NCI-H1694 (cell line): ENCODE results near the gene SPRY1.

Source experiments
- DNase-seq: peaks from one replicate; lab custom pipeline; 2025; lab: John Stamatoyannopoulos, UW

Gene SPRY1, protein sequence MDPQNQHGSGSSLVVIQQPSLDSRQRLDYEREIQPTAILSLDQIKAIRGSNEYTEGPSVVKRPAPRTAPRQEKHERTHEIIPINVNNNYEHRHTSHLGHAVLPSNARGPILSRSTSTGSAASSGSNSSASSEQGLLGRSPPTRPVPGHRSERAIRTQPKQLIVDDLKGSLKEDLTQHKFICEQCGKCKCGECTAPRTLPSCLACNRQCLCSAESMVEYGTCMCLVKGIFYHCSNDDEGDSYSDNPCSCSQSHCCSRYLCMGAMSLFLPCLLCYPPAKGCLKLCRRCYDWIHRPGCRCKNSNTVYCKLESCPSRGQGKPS

DNA sequence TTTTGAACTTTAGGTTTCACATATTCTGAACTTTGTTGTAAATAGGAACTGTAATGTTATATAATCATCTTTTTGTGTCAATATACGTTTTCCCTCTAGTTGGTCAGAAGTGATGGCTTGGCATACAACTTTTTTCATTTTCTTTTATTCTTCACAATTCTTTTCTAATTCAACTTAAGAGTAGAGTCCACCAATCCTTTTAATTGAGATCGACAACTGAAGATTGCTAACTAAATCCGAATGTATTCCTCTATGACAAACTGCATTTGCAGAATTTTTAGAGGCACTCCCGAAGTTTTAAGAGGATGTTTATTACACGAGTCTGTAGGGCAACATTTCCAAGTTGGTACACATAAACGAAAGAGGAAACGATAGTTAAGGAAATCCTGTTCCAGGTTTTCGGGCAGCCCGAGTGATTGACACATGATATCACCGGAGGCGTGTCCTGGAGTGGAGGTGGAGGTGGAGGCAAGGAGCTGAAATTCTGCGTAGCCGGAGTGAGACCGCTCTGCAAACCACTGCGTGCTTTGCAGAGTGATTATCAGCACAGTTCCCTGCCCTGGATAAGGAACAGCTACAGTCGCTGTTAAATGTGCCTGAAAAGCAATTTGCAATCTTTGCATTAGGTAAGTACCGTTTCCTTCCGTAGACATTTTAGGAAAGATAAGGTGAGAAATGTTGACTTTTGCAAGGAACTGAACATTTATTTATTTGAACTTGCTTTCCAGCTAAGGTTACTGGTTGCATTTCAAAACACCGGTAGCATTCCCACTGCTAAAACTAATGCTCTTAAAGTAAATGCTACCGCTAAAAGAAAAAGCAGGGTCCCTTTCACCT lies at the start of gene SPRY1:
Gene SPRY1, plus strand, starts transcription at position 489 of the 837 bp plus-strand sequence. CDS start 4,797 bp downstream, outside the sequence.
- DNase-seq: peak; percentile 30

DNA sequence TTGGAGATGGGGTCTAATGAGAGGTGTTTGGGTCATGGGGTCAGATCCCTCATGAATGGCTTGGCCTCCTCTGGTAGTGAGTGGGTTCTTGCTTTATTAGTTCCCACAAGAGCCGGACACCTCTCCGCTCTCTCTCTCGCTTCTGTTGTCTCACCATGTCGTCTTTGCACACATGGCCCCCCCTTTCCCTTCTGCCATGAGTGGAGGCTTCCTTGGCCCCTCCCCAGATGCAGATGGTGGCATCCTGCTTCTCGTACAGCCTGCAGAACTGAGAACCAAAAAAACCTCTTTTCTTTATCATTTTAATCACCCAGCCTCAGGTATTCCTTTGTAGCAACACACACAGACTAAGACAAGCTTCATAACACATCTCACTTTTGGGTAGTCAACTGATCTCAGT lies 49.6 kb upstream of the SPRY1 start:
- DNase-seq: no peak

DNA sequence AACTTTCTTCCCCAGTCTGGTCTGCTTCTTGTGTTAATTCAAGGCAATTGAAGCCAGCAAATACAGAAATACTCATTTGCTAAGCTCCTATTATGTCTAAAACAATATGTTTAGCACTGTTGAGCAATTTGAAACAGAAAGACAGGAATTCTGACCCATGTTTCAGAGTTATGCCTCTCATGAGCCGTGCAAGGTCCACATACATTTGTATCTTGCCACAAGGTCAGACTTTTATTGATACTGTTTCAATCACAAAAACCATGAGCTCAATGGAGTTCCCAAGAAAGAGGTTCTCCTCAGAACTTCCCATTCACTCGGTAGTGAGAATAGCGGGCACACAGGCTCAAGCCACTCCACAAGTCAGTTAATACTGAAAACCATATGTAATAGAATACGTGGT lies 47.6 kb upstream of the SPRY1 start:
- no peak for DNase-seq

DNA sequence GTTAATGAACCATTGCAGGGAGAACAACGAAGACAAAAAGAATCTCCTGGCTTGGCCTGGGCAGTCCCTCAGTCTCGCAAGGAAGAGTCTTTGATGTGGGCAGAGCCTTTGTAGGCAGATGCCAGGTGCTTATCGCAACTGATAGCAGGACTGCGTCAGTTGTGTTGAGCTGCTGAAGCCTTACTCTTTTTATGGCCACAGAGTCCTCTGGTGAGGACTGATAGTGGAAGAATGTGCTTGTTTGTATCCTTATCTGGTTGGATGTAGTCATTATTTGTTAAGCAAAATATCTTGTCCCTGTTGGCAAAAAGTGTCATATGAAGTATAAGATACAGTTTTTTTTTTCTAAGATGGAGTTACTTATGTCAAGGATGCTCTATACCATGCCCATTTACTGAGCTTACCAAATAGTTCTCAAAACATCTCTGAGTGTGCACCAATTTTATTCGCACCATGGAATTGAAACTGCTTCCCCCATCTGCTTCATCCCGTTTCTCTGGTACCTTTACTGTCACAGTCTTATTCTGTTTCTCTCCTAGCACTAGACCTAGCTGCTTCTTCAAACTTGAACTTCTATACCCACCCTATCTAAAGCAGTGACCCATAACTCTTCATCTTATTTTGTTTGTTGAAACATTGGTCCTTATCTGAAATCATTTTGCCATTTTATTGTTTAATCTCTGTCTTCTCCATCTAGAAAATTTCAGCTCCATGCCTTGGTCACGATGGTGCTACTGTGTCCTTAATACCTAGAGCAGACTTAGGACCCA lies 47.0 kb upstream of the SPRY1 start:
- no peak for DNase-seq

DNA sequence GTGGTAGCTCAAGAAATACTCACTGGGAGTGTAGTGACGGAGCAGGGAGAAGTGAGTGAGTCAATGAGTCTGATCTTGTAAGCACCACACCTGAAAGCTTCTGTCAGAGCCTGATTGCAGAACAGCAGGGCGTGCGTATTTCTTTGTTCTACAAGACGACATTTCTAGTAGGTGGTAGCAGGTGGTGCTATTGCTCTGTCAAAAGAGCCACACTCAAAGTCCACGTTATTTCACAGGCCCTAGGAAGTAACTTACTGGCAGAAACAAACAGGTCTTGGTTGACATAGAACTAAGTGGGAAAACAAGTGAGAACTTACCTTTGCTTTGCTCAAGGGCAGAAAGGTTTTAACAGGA lies 46.4 kb upstream of the SPRY1 start:
- no peak for DNase-seq

DNA sequence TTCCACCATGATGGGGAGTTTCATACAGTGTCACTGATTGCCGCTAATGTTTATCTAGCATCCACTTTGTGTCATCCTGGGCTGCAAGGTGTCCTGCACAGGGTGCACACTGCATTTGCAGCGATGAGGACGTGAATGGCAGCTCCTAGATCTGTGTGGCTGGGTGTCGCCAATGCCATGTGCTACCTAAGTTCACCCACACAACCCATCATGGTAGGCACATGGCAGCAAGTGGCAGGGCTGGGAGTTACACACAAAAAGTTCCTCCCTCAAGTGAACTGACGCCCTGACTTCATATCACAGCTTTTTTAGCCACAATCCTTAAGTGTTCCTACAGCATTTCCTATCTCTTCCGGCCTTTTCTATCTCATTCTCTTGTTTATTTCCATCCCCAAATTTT lies 45.9 kb upstream of the SPRY1 start:
- DNase-seq: no peak

DNA sequence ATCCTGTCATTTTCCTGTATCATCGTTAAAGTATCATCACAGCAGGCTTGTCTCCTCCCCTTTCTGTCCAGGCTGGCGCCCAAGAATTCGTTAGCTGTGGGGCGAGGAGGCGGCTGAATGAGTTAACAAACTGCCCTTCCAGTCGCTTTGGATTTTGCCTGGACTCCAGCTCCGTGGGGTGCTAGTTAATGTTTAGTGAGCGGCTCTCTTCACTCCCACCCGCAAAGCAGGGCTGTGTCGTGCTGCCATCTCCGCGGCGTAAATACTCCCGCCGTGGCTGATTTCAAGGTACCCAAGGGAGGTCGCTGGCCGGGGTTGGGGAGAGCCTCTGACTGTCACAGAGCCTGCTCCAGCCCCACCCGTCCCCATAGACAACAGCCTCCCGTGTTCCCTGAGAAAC lies 44.9 kb upstream of the SPRY1 start:
- DNase-seq: no peak

DNA sequence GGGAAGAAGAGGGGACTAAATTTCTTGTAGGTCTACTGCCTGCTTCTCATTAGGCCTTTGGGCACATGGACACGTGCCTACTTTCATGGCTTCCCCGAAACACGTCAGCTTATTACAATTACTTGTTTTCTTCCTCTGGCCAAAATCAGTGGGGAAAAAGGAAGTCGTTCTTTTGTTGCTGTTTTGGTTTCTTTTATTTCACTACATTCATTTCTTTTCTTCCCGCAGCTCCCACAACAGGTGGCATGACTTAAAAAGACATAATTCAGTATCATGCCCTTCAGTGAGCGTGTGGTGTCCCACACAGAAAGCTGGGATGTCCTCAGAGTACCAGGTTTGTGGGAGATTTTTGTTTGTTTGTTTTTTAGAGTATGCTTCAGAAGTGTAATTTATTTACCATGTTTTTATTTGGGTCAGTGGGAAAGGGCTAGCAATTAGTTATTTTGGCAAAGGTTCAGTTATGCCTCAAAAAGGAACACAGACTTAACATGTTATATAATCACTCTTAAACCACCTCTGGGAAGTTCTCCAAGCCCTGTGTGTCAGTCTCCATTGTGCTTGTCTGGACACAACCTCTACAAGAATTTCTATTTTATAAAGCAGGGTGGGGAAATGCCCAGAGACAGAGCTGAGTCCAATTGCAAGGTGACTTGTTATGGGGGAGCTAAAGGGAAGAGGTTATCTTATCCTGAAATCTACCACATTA lies 44.2 kb upstream of the SPRY1 start:
- DNase-seq: no peak

DNA sequence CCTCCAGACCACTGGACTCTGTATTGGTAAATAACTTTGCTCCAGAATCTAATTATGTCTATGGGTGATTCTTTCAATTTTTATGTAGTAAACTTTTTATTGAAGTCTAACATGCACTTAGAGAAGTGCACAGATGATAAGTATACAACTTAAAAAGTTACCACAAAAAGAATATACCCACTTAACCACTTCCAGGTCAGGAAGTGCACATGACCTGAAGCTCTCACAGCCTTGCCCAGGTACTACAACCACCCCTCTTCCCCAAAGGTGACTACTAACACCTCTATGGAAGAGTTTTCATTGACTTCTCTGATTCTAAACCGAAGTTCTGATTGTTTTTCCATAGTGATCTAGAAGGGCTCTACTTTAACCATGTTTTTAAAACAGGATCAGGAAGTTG lies 43.6 kb upstream of the SPRY1 start:
- no peak for DNase-seq

DNA sequence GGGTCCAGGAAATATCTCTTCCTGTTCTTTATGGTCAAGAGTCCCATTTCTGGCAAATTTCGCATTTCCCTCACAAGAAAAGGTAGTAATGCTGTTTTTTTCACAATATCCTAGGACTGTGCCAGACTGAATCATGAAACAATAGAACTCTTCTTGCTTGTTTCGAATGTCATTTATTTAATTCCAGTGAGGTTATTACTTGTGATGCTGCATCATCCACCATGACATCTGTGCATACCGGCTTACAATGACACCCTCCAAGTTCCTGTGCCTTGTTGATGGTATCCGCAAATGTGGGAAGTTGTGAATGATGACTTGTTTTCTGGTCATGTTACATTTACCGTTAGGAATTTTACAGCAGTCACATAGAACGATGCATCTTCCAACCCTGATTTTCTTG lies 42.9 kb upstream of the SPRY1 start:
- no peak for DNase-seq

DNA sequence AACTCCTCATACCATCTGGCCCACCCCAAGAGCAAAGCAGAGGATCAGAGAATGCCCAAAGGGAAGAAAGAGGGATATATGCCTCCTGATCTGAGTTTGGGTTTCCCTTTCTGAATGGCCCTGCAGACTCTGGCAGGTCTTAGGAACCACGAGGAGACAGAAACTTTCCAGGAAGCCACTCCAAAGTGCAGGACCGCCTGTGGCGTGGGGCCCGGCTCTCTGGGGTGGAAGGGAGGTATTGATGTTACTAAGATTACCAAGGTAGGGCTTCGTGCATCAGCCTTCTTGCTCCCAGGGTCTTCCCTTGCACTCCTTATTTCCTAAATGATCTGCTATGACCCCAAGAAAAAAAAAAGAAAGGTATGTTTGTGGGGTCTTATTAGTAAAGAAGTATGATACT lies 41.9 kb upstream of the SPRY1 start:
- DNase-seq: no peak

DNA sequence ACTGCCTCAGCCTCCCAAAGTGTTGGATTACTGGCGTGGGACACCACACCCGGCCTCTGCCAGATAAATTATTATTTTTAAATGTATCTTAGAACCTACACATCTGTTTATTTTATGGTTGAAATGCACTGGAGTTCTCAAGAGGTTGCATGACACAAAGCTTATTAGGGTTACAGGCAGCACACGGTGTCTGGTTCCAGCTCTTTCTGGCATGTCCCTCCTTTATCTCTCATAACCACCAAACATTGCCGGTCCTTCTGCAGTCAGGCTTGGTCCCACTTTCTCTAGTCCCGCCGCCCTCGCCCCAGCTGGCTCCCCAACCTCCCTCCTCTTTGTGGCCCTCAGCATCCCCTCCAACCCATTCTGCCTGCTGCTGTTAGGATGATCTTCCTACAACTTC lies 39.7 kb upstream of the SPRY1 start:
- no peak for DNase-seq

DNA sequence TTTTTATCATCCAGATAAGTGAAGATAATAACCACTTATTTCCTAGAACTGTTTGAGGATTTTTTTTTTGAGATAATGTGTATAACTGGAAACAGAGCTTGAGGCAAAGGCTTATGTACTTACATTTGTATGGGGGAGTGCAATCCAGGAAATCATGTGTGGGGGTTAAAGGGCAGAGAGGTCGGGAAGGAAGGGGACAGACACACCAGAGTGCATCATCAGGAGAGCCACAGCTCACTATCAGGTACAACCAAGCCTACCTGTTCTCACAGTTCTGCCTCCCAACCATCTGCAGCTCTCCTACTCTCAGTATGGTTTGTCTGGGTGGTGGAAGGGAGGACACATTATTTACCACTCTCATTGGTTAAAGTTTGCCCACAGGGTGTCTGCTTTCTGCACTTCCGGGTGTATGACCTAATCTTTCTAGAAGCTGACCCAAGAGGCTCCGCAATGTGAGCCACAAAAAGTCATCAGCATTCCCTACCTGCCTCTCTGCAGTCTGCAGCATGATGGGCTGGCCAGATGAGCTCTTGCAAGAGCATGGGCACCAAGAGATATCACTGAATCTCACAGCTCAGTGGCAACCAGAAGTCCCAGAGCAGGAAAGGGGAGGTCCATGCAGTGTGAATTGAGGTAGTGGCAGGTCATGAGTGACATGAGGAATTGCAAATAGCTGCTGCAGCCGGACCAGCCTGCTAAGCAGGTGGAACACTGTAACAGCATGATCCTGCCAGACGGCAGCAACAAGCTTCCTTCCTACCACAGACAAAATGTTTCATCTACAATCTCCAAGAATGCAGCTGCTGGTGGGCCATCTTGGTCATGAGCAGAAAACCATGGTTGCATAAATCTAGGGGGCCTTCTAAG lies 36.9 kb upstream of the SPRY1 start:
- no peak for DNase-seq

DNA sequence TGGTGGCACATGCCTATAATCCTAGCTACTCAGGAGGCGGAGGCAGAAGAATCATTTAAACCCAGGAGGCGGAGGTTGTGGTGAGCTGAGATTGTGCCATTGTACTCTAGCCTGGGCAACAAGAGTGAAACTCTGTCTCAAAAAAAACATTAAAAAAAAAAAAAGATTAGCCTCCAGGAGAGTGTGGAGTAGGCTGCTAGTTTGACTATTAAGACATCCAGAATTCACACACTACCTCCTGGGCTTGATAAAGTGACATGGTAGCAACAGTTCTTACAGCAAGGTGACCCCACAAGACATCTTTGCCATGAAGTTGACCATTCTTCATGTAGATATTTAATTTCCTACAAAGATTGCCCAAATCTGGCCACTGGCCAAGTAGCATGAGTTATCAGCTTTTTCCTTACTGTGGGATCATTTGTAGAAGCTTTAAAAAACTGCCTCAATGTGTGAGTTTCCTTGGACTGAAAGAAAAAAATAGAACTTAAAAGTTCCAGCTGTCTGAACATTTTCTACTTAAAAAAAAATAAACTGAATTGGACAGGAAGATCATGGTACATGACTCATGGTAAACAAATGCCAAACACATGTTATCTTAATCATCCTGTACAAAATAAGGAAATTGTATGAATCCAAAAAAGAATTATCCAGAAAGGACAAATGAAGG lies 35.3 kb upstream of the SPRY1 start:
- DNase-seq: no peak

DNA sequence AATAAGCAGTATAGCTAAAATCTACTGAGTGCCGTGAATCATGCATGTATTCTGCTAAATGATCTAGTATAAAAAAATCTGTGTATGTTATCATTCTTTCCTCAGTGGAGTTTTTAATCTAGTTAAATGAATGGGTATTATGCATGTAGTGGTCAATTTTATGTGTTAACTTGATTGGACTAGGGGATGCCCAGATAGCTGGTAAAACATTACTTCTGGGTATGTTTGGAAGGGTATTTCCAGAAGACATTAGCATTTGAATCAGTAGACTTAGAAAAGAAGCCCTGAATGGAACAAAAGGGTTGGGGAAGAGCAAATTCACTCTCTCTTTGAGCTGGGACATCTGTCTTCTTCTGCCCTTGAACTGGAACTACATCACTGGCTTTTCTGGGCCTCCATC lies 34.5 kb upstream of the SPRY1 start:
- no peak for DNase-seq

DNA sequence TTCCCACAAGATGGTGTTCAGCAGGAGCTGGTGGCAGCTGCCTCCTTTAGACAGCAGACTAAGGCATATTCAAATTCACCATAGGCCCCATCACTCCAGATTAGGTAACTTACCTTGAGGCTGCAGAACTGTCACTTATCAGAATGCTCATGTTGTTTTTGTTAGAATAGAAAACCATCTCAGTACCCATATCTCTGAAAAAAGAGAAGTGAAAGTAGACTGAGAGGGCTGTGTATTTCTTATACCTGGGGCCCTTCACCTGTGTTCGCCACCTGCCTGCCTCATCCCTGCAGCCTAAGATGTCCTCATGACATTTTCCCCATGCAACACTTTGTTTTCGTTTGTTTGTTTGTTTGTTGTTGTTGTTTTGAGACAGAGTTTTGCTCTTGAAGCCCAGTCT lies 32.9 kb upstream of the SPRY1 start:
- DNase-seq: no peak

DNA sequence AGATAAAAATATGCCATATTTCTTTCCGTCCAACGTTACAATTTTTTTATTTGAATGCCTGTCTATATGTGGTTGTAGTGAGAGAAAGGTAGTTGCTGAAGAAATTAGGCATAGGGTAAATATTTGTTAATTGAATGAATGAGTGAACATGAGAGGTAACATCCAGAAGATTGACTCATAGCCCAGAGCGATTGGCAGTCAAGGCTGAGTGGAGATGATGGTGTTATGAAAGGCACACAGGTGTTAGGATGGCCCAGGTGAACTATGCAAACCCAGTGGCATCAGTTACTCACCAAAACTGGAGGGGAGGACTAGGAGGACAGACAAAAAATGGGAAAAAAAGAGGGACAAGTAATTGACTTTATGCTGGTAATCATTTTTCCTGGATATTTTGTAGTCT lies 31.7 kb upstream of the SPRY1 start:
- DNase-seq: no peak

DNA sequence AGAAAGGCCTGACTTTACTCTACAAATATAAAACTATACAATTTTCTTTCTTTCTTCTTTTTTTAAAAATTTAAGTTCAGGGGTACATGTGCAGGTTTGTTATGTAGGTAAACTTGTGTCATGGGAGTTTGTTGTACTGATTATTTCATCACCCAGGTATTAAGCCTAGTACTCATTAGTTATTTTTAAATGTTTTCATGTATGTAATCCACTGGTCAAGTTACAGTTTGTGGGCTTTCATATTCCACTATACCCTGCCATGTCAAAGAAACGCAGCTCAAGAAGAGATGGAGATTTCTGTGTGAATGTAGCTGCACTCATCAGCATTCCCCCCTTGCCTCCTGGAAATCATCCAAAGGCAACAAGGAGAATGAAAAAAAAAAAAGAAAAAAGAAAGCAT lies 31.2 kb upstream of the SPRY1 start:
- DNase-seq: no peak

DNA sequence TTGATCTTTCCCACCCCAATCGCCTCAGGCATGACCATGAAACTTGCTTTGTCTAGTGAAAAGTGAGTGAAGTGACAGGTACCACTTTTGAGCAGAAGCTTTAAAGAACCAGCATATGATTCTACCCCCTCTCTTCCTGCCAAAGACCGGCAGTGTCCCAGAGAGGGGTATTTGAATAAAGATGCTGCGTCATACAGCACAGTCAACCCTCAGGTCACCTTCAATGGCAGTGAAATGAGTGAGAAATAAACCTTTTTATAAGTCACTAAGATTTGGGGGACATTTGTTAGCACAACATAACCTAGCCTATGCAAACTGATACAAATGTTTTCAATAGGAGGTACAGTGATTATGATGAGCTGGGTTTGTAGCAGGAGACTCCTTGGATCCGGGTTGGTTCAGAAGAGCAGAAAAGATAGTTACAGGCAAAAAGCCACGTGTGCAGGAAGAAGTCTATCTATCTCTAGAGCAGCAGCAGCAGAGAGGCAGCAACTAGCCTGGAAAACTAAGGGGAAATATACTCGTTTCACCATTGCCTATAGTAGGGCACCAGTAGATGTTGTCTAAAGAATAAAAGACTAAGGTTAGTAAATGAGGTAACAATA lies 30.3 kb upstream of the SPRY1 start:
- DNase-seq: no peak

DNA sequence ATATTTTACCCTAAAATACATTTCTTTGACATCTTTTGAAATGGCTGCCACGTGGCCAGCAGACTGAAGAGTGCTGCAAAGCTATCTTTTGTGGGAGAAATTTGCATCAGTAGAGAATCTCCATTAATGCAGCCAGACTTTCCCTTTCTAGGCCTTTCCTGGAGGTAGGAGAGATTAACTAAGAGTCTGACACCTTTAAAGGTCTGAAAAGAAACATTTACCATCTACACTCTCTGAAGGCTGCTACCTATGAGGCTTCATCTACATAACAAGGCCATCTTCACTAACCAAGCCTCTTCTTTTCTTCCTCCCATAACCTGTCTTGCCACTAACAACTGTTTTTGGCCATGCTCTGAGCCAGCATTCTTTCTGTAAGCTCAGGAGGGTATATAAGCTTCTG lies 17.8 kb upstream of the SPRY1 start:
- no peak for DNase-seq
